GM12878 (cell line): ENCODE data around the gene DKC1. TPM values are rescaled to one million over a fixed set of nuclear protein-coding genes. Genes with fewer than 3 reads are reported as not detected.

Experiments used
- ATAC-seq: fragments of 200-7000 bp; cut with Tn5 transposase; 3 replicates; pipeline ENCODE4 v1.9.1; 2020; ENCODE audit warnings: mild to moderate bottlenecking, moderate library complexity
- BruUV-seq: library from RNA; stranded (reverse); fragments of 400-500 nt; replicated peaks from 2 replicates; lab custom pipeline; 2021; lab: Mats Ljungman, UMichigan
- CTCF ChIA-PET: fragments of 300-600 bp; sonication (Branson Sonifier 250); formaldehyde crosslinking; extraction: SDS; loops from one replicate; lab custom pipeline; 2021; ENCODE audit warnings: inconsistent platforms; lab: Yijun Ruan, JAX
- POLR2A ChIA-PET: fragments of 350-600 bp; formaldehyde crosslinking; extraction: SDS; loops from one replicate; lab custom pipeline; 2021; ENCODE audit warnings: inconsistent platforms; lab: Charles Lee
- RAD21 ChIA-PET: fragments of 300-600 bp; sonication (Branson Sonifier 250); formaldehyde crosslinking; loops from one replicate; lab custom pipeline; 2023; ENCODE audit warnings: antibody characterized with exemption; ENCODE audit not compliant: unreplicated experiment; lab: Charles Lee
- SMC1A ChIA-PET: fragments of 300-600 bp; sonication (Branson Sonifier 250); formaldehyde crosslinking; loops from one replicate; lab custom pipeline; 2023; ENCODE audit not compliant: unreplicated experiment, uncharacterized antibody; lab: Charles Lee
- DNase-seq: peaks from one replicate; pipeline ENCODE4 v3.0.0-alpha.2; 2011; ENCODE audit warnings: low read depth, low spot score
- FAIRE-seq: peaks from 3 replicates; lab custom pipeline; 2011; peaks lifted over from hg19 to GRCh38; lab: Jason Lieb, UNC
- H2AFZ ChIP-seq: 2 replicates; pipeline ENCODE4 v1.6.0; 2011; ENCODE audit warnings: low read depth, low read length, control low read depth; ENCODE audit not compliant: control insufficient read depth
- H3K27ac ChIP-seq: 2 replicates; pipeline ENCODE4 v1.5.1; 2011; ENCODE audit warnings: control low read depth; ENCODE audit not compliant: control insufficient read depth, insufficient read depth
- H3K27me3 ChIP-seq, 2 experiments: replicated peaks in 1 of 2; 2 replicates each; pipeline versions ENCODE4 v1.6.0 to v1.6.1; 2011; ENCODE audit warnings: low read length in 1 of 2; ENCODE audit not compliant: control insufficient read depth in 2 of 2, insufficient read depth in 2 of 2
- H3K36me3 ChIP-seq, 2 experiments: 2 replicates each; pipeline ENCODE4 v1.5.1; 2011; ENCODE audit warnings: low read length in 1 of 2; ENCODE audit not compliant: control insufficient read depth in 2 of 2, insufficient read depth in 2 of 2
- H3K4me1 ChIP-seq: 2 replicates; pipeline ENCODE4 v1.6.1; 2011; ENCODE audit warnings: mild to moderate bottlenecking, low read length, moderate library complexity, mixed read lengths; ENCODE audit not compliant: control insufficient read depth, insufficient read depth
- H3K4me2 ChIP-seq: 2 replicates; pipeline ENCODE4 v1.6.0; 2011; ENCODE audit warnings: control low read depth; ENCODE audit not compliant: control insufficient read depth, insufficient read depth
- H3K4me3 ChIP-seq: fragments of 200-600 bp; sonication (generic); 2 replicates; pipeline ENCODE4 v1.5.1; 2016
- H3K79me2 ChIP-seq: 2 replicates; pipeline ENCODE4 v1.6.0; 2011; ENCODE audit warnings: low read length; ENCODE audit not compliant: control insufficient read depth, insufficient read depth
- H3K9ac ChIP-seq: 2 replicates; pipeline ENCODE4 v1.8.0; 2011; ENCODE audit warnings: low read length, control low read depth, mixed read lengths; ENCODE audit not compliant: control insufficient read depth, insufficient read depth
- H3K9me3 ChIP-seq: replicated peaks from 3 replicates; pipeline ENCODE4 v1.5.1; 2011; ENCODE audit warnings: mild to moderate bottlenecking, low read length; ENCODE audit not compliant: control insufficient read depth, insufficient read depth
- H4K20me1 ChIP-seq: 2 replicates; pipeline ENCODE4 v1.6.0; 2011; ENCODE audit not compliant: control insufficient read depth, insufficient read depth
- BACH1 ChIP-seq: fragments of 450-650 bp; IDR thresholded peaks from 2 replicates; pipeline ENCODE4 v1.6.1; 2017; ENCODE audit warnings: mild to moderate bottlenecking, borderline replicate concordance
- CBX3 ChIP-seq: fragments of 200-600 bp; sonication (generic); IDR thresholded peaks from 2 replicates; pipeline ENCODE4 v1.6.1; 2016; ENCODE audit warnings: low read depth, borderline replicate concordance
- CHD4 ChIP-seq: fragments of 200-600 bp; sonication (generic); IDR thresholded peaks from 2 replicates; pipeline ENCODE4 v1.6.1; 2016; ENCODE audit warnings: mild to moderate bottlenecking
- E2F4 ChIP-seq: IDR thresholded peaks from 2 replicates; pipeline ENCODE4 v1.6.1; 2012; ENCODE audit warnings: low read depth, low read length, improper control_type of control experiment
- EGR1 ChIP-seq, 2 experiments: IDR thresholded peaks; 1 replicate in 1 of 2; 2 replicates in 1 of 2; pipeline ENCODE4 v1.6.1; 2011 to 2012; ENCODE audit warnings: low read depth in 2 of 2, low read length in 2 of 2, borderline replicate concordance in 1 of 2, mild to moderate bottlenecking in 1 of 2, moderate library complexity in 1 of 2
- ETV6 ChIP-seq, 2 experiments: fragments of 450-650 bp in 1 of 2; IDR thresholded peaks in 1 of 2; conservative IDR thresholded peaks in 1 of 2; 2 replicates each; pipeline ENCODE4 v1.6.1; 2014; ENCODE audit warnings: antibody characterized with exemption in 1 of 2, borderline replicate concordance in 1 of 2, low read depth in 1 of 2, mild to moderate bottlenecking in 1 of 2, moderate library complexity in 1 of 2
- NBN ChIP-seq: fragments of 450-650 bp; IDR thresholded peaks from 2 replicates; pipeline ENCODE4 v1.6.1; 2016
- NFXL1 ChIP-seq: fragments of 450-650 bp; IDR thresholded peaks from 2 replicates; pipeline ENCODE4 v1.6.1; 2017; ENCODE audit warnings: antibody characterized with exemption, mild to moderate bottlenecking, borderline replicate concordance
- NRF1 ChIP-seq: conservative IDR thresholded peaks from 2 replicates; pipeline ENCODE4 v1.6.1; 2011; ENCODE audit warnings: mild to moderate bottlenecking, low read depth, low read length, improper control_type of control experiment
- PAX5 ChIP-seq: IDR thresholded peaks from 2 replicates; pipeline ENCODE4 v1.6.1; 2011; ENCODE audit warnings: low read depth, low read length, borderline replicate concordance
- POLR2A ChIP-seq: IDR thresholded peaks from 2 replicates; pipeline ENCODE4 v1.6.1; 2011; ENCODE audit warnings: low read depth, mild to moderate bottlenecking, low read length
- POLR2AphosphoS2 ChIP-seq: IDR thresholded peaks from 2 replicates; pipeline ENCODE4 v1.6.1; 2011; ENCODE audit warnings: low read depth, mild to moderate bottlenecking, low read length, improper control_type of control experiment, moderate library complexity
- RAD21 ChIP-seq: IDR thresholded peaks from 2 replicates; pipeline ENCODE4 v1.6.1; 2011; ENCODE audit warnings: mild to moderate bottlenecking, low read depth, low read length, moderate library complexity; ENCODE audit not compliant: insufficient read depth
- SIX5 ChIP-seq: IDR thresholded peaks from 2 replicates; pipeline ENCODE4 v1.6.1; 2011; ENCODE audit warnings: mild to moderate bottlenecking, low read depth, low read length, moderate library complexity; ENCODE audit not compliant: severe bottlenecking
- SKIL ChIP-seq: fragments of 450-650 bp; IDR thresholded peaks from 2 replicates; pipeline ENCODE4 v1.6.1; 2017; ENCODE audit warnings: mild to moderate bottlenecking, low read depth, inconsistent platforms; ENCODE audit not compliant: poor library complexity, severe bottlenecking
- SMC3 ChIP-seq: IDR thresholded peaks from 2 replicates; pipeline ENCODE4 v1.6.1; 2011; ENCODE audit warnings: low read length, improper control_type of control experiment, borderline replicate concordance
- SRF ChIP-seq, 2 experiments: IDR thresholded peaks; 2 replicates each; pipeline ENCODE4 v1.6.1; 2011; ENCODE audit warnings: low read depth in 2 of 2, low read length in 2 of 2, mild to moderate bottlenecking in 1 of 2, moderate library complexity in 1 of 2
- TAF1 ChIP-seq: IDR thresholded peaks from 2 replicates; pipeline ENCODE4 v1.6.1; 2011; ENCODE audit warnings: mild to moderate bottlenecking, low read depth, low read length, borderline replicate concordance
- YY1 ChIP-seq: IDR thresholded peaks from 2 replicates; pipeline ENCODE4 v1.6.1; 2011; ENCODE audit warnings: low read depth, mild to moderate bottlenecking, low read length
- WGBS: methylation state at CpG from one replicate; pipeline ENCODE4 v1.1.6; 2016; ENCODE audit warnings: low lambda C conversion rate; ENCODE audit not compliant: insufficient replicate concordance, insufficient coverage; ENCODE audit errors: missing lambda C conversion rate; 5-methylcytosine and 5-hydroxymethylcytosine counted together
- in situ Hi-C: fragments of 300-500 bp; cut with MboI; formaldehyde crosslinking; loops from 9 replicates; pipeline ENCODE4 v1.14.3; 2018; ENCODE audit warnings: mixed read lengths
- intact Hi-C: fragments of 100-400 bp; cut with micrococcal nuclease; formaldehyde crosslinking; loops from one replicate; pipeline ENCODE4 v1.14.2; 2022; ENCODE audit not compliant: unreplicated experiment
- polyA plus RNA-seq, 11 experiments: library from polyadenylated mRNA; depleted of rRNA in 4 of 11; unstranded in 6 of 11; stranded (reverse) in 5 of 11; fragments of >200 nt; fragmentation: Nextera tagmentation in 4 of 11; fragmentation: Illumina TruSeq in 1 of 11; extraction: Ambion mirVana in 4 of 11; extraction: Trizol in 1 of 11; gene quantifications; 1 replicate in 1 of 11; 2 replicates in 10 of 11; pipeline versions ENCODE4 v1.2.1 to v1.2.3, GENCODE V29; 2011 to 2016; ENCODE audit warnings: inconsistent platforms in 2 of 11, missing spikeins in 2 of 11, low read depth in 1 of 11
- total RNA-seq, 4 experiments: library from RNA; depleted of rRNA in 3 of 4; stranded (reverse); fragments of >200 nt in 3 of 4; fragmentation: Illumina TruSeq in 1 of 4; extraction: Trizol in 1 of 4; gene quantifications; 2 replicates each; pipeline versions ENCODE4 v1.2.1 to v1.2.3, GENCODE V29; 2013 to 2021

The DKC1 gene
- total and polyA plus RNA-seq, 10 of the 15 experiments (the other 5 are each of a cell fraction or from before 2014, with no cell fraction given), result 70.1 to 159 (median 116) TPM

- no peak overlapping the region for H3K4me3 ChIP-seq
- ATAC-seq (peak; percentile 85), FAIRE-seq (peak; percentile 87), DNase-seq (no peak)
- POLR2A ChIA-PET, result no interaction called here
- H3K9ac ChIP-seq, result no peak overlapping the region
- H4K20me1 ChIP-seq, result no peaks in the 10 kb centered on the region
- H2AFZ ChIP-seq, result peak overlapping the region; percentile 41
- no peaks in the 10 kb centered on the region for H3K36me3 ChIP-seq
- 21% methylated on average over 11 of the region's 11 CpGs for WGBS
- no peak overlapping the region for H3K27ac ChIP-seq
- BruUV-seq, result no TSS peak
- H3K4me1 ChIP-seq, result no peaks in the 10 kb centered on the region
- in situ Hi-C loops (loop anchor here (25.0 kb wide), 1 partner anchor 162 kb away; the partner anchor contains the start of gene CTAG1A), intact Hi-C loops (loop anchor here (1.0 to 2.0 kb wide), 2 partner anchors 24 to 92 kb away; no protein-coding TSS in a partner anchor)
- H3K9me3 ChIP-seq, result no peaks in the 10 kb centered on the region
- peak overlapping the region; percentile 30; the same call in 1 of the 2 replicates for H3K4me2 ChIP-seq
- SMC1A ChIA-PET, result interaction anchor here (0.6 to 2.1 kb wide), 20 partner anchors 10 to 94 kb away, joined by 3 to 7 read pairs (median 4); partner anchors contain the start of genes DKC1 and SMIM9
- RAD21 ChIA-PET, result interaction anchor here (0.8 to 2.8 kb wide), 11 partner anchors 15 to 91 kb away, joined by 3 to 16 read pairs (median 4); partner anchors contain the start of genes DKC1 and SMIM9
- CTCF ChIA-PET, result interaction anchor here (0.6 to 3.9 kb wide), 35 partner anchors 8 to 206 kb away, joined by 3 to 28 read pairs (median 4); partner anchors contain the start of genes DKC1 and MPP1
- H3K79me2 ChIP-seq, result no peaks in the 10 kb centered on the region
- no peaks in the 10 kb centered on the region for H3K27me3 ChIP-seq
- TF ChIP-seq SMC3 (peak; percentile 69), ETV6 (conservative IDR thresholded peaks at IDR 0.05 in 1 of 2, IDR thresholded peaks at IDR 0.05 in 1 of 2; ENCODE audit: borderline replicate concordance in 1 of 2, low read depth in 1 of 2) (no peak), POLR2AphosphoS2 (no peak), CBX3 (no peak), NBN (no peak), SIX5 (no peak), TAF1 (no peak), CHD4 (no peak), POLR2A (no peak), BACH1 (no peak), E2F4 (no peak), SKIL (no peak), RAD21 (peak; percentile 82), YY1 (0 out of 2 replicates have a peak, but pooled peaks have one; percentile 26), PAX5 (no peak), SRF (IDR thresholded peaks at IDR 0.05; ENCODE audit: low read depth in 2 of 2, low read length in 2 of 2) (no peak), EGR1 (IDR thresholded peaks at IDR 0.05; ENCODE audit: borderline replicate concordance in 1 of 2, low read depth in 2 of 2, low read length in 2 of 2) (no peak), NFXL1 (no peak), NRF1 (no peak)
Observed at GRCh38 chrX:154748712-154749339, 13.8 kb upstream of the DKC1 start.
